ENCODE data around the gene HABP2.

GRCh38 chr10:113544392-113544791, 8.5 kb upstream of the HABP2 start:
- TF ChIP-seq, protein P1, sequence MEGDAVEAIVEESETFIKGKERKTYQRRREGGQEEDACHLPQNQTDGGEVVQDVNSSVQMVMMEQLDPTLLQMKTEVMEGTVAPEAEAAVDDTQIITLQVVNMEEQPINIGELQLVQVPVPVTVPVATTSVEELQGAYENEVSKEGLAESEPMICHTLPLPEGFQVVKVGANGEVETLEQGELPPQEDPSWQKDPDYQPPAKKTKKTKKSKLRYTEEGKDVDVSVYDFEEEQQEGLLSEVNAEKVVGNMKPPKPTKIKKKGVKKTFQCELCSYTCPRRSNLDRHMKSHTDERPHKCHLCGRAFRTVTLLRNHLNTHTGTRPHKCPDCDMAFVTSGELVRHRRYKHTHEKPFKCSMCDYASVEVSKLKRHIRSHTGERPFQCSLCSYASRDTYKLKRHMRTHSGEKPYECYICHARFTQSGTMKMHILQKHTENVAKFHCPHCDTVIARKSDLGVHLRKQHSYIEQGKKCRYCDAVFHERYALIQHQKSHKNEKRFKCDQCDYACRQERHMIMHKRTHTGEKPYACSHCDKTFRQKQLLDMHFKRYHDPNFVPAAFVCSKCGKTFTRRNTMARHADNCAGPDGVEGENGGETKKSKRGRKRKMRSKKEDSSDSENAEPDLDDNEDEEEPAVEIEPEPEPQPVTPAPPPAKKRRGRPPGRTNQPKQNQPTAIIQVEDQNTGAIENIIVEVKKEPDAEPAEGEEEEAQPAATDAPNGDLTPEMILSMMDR (IDR thresholded peaks at IDR 0.05; ENCODE audit: poor library complexity), result no peak
- no peak for TF ChIP-seq EZH2 (IDR thresholded peaks at IDR 0.05; ENCODE audit: borderline replicate concordance)
